Uterus (tissue), 2 donors: ENCODE data around the gene ATN1.
A peak's percentile ranks its signal among the peaks of the same experiment; 100 is the strongest.

Source experiments
- POLR2A ChIP-seq, 2 donors: fragments of 450-650 bp; IDR thresholded peaks; one replicate each; pipeline ENCODE4 v1.6.1; 2016; ENCODE audit warnings: antibody characterized with exemption in 2 of 2, mild to moderate bottlenecking in 1 of 2, moderate library complexity in 1 of 2
- TF ChIP-seq, protein P1 (sequence below), 4 experiments: fragments of 200-600 bp in 2 of 4; fragments of 450-650 bp in 2 of 4; sonication (generic) in 2 of 4; IDR thresholded peaks; one replicate each; pipeline ENCODE4 v1.5.1; 2016 to 2019; ENCODE audit warnings: antibody characterized with exemption in 4 of 4, mild to moderate bottlenecking in 2 of 4, moderate library complexity in 1 of 4

DNA sequence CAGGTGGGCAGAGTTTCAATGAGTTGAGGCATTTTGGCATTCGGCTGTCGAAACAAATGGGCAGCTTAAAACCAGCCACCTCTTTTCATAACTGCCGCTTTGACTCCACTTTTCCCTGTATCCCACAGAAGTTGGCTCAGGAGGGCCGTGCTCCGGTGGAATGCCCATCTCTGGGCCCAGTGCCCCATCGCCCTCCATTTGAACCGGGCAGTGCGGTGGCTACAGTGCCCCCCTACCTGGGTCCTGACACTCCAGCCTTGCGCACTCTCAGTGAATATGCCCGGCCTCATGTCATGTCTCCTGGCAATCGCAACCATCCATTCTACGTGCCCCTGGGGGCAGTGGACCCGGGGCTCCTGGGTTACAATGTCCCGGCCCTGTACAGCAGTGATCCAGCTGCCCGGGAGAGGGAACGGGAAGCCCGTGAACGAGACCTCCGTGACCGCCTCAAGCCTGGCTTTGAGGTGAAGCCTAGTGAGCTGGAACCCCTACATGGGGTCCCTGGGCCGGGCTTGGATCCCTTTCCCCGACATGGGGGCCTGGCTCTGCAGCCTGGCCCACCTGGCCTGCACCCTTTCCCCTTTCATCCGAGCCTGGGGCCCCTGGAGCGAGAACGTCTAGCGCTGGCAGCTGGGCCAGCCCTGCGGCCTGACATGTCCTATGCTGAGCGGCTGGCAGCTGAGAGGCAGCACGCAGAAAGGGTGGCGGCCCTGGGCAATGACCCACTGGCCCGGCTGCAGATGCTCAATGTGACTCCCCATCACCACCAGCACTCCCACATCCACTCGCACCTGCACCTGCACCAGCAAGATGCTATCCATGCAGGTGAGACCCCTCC is 10.8 kb downstream of the ATN1 start:
- TF ChIP-seq, protein P1, sequence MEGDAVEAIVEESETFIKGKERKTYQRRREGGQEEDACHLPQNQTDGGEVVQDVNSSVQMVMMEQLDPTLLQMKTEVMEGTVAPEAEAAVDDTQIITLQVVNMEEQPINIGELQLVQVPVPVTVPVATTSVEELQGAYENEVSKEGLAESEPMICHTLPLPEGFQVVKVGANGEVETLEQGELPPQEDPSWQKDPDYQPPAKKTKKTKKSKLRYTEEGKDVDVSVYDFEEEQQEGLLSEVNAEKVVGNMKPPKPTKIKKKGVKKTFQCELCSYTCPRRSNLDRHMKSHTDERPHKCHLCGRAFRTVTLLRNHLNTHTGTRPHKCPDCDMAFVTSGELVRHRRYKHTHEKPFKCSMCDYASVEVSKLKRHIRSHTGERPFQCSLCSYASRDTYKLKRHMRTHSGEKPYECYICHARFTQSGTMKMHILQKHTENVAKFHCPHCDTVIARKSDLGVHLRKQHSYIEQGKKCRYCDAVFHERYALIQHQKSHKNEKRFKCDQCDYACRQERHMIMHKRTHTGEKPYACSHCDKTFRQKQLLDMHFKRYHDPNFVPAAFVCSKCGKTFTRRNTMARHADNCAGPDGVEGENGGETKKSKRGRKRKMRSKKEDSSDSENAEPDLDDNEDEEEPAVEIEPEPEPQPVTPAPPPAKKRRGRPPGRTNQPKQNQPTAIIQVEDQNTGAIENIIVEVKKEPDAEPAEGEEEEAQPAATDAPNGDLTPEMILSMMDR (IDR thresholded peaks at IDR 0.05), result no peak
- TF ChIP-seq POLR2A (IDR thresholded peaks at IDR 0.05), result peak in 1 of 2 donors; percentile 9
